GM19324 (cell line): ENCODE results near the gene ACHE.
A peak's percentile ranks its signal among the peaks of the same experiment; 100 is the strongest.

Source experiments
- ATAC-seq: cut with Tn5 transposase; IDR thresholded peaks from one replicate; pipeline ENCODE4 v1.9.1; 2021; ENCODE audit warnings: mild to moderate bottlenecking, moderate library complexity; ENCODE audit not compliant: unreplicated experiment, low FRiP score

Gene ACHE

DNA sequence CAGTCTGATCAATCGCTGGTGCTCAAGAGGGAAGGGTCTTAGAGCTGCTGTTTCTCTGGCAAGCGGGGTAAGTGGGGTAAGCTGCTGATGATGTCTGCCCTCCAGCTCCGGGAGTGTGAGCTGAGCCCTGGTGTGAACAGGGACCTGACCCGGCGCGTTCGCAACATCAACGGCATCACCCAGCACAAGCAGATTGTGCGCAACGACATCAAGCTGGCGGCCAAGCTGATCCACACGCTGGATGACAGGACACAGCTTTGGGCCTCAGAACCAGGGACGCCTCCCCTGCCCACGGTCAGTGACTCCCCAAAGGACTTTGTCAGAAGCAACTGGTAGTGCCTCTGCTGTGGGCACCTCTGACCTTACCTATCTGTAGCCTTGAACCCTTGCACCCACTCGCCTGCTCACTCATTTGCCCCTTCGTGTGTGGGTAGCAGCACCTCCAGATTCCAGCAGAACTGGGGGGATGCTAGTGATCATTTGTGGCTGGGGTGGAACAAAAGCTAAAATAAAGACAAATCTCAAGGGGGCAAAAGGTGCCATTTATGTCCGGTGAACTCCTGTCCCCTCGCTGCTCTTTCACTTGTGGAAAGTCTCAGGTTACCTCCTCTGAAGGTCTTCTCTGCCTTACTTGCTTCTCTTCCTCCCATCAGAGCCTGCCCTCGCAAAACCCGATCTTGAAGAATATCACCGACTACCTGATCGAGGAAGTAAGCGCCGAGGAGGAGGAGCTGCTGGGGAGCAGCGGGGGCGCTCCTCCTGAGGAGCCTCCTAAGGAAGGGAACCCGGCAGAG is 9.3 kb downstream of the ACHE start:
- no peak for ATAC-seq

DNA sequence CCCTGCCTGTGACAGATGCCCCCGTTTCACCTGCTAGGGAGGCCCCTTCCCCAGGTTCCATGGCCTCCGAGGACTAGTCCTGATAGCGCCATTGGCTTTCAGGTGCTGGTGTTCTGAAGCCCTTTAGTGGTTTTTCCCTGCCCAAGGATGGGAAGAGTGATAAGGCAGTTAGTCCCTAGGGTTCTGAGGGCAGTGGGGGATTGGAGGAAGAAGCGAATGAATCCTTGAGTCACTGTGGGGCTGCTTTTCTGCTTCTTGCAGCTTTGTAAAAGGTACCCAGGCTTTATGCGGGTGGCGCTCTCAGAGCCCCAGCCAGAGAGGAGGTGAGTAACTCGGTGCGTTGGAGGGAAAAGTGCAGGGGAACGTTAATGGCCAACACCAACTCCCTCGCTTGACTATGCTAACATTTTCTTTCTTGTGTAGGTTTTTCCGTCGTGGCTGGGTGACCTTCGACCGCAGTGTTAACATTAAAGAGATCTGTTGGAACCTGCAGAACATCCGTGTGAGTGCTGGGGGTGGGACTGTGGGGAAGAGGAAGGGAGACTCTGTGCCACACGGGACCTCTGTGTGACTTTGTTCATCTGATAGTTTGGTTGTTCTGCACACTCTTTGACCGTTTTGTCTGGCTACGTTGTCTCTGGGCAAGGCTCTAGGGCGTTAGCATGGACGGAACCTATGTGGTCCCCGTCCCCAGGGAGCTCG is 10.1 kb downstream of the ACHE start:
- no peak for ATAC-seq

DNA sequence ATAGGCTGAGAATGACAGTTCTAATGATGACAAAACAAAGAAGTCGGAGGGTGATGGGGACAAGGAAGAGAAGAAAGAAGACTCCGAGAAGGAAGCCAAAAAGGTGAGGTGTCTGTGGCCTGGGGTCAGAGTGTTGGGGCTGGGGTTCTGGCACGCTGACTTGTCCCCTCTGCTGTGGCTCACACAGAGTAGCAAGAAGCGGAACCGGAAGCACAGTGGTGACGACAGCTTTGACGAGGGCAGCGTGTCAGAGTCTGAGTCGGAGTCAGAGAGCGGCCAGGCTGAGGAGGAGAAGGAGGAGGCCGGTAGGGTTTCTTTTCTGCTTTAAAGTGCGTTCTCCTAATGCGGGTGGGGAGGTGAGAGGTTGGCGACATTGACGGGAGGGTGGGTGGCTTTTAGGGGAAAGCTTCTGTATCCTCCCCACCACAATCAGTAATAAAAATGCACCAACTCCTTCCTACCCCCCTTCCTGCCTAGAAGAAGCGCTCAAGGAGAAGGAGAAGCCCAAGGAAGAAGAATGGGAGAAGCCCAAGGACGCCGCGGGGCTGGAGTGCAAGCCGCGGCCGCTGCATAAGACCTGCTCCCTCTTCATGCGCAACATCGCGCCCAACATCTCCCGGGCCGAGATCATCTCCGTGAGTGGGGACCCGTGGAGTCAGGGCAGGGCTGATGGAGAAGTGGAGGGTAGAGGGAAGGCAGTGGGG is 10.8 kb downstream of the ACHE start:
- no peak for ATAC-seq

DNA sequence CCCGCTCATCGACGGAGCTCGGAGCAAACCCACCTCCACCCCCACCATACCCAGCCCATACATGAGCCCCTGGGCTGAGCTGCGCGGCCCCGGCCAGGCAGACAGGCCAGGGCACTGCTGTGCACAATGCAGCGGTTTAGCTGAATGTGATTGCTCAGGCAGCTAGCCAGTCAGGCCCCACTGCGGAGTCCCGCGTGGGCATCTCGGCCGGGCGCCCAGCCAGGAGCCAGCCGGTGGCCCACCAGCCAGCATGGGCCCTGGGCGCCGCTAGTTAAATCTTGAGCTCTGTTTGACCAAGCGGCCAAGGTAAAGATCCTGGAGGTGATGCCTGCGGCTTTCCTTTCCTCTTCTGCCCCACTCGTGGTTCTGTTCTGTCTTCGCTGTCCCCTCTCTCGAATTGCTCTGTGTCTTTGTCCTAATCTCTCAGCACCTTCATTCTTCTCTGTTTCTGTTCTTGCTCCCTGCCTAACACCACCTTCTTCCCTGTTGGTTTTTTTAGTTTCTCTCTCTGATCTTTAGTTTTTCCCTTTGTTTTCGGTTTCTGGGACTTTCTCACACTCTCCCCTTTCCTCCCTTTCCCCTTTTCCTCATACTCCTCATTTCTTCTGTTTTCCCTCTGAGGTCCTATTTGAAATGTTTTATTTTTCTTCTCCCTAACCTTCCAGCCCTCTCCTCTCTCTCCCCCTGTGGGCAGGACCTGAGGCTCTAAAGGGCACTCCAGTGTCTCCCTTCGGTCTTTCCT is 12.7 kb downstream of the ACHE start:
- no peak for ATAC-seq

DNA sequence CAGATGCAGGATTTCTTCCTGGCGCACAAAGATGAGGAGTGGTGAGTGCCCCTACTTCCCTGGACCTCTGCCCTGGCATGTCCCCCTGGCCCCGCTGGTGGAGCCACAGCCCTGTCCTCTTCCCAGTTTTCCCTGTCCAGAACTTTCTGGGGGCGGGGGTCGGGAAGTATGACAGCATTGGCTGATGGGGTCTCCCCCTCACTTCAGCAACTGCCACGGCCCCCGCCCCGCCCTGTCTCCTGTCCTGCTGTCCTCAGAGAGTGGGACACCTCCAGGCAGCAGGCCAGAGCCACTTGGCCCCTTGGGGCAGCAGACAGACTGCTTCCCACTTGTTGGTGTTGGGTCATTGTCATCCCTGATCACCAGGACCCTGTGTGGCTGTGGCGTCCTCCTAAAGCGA is 13.5 kb downstream of the ACHE start:
- ATAC-seq, result no peak

DNA sequence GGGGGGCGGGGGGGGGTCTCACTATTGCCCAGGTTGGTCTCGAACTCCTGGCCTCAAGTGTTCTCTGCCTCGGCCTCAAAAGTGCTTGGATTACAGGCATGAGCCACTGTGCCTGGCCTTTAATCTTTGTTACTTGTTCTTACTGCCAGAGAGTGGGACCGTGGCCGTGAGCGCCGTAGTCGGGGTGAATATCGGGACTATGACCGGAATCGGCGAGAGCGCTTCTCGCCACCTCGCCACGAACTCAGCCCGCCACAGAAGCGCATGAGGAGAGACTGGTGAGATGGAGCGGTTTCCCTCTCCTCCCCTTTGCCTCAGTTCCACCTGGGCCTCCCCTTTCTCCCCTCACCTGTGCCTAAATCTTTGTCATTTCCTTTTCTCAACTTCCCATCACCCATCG is 14.6 kb downstream of the ACHE start:
- no peak for ATAC-seq

DNA sequence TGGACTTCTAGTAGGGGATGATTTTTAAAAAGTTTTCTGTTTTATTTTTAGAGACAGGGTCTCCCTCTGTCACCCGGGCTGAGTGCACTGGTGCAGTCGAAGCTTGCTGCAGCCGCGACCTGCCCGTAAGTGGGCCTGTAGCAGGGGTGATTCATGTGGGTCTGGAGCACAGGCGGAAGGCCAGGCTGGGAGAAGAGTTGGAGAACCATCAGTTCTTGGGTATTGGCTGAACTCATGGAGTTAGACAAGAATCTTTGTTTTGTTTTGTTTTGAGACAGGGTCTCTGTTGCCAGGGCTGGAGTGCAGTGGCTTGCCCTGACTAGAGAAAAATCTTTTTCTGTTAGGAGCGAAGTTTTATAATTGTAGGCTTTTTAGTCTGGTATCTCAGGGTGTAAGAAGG is 15.0 kb downstream of the ACHE start:
- ATAC-seq, result no peak

DNA sequence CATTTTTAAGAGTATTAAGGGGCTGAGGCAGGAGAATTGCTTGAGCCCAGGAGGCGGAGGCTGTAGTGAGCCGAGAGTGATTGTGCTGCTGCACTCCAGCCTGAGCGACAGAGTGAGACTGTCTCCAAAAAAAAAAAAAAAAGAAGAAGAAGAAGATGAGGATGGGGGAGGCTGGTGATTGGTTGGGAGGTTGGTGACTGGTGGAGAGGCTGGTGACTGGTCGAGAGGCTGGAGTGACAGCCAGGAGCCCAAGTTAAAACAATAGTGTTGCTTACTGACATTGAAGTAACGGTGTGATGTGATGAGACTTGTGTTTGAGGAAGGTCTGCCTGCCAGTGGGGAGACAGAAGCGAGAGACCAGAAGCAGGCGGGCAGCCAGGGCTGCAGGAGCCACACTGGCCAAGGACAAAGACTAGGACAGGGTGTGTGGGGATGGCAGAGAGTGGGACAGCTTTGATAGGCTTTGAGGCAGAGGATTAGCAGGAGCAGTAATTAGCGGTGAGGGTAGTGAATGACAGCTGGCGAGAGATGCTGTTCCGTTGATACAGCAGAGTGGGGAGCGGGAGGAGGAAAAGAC is 15.9 kb downstream of the ACHE start:
- no peak for ATAC-seq

DNA sequence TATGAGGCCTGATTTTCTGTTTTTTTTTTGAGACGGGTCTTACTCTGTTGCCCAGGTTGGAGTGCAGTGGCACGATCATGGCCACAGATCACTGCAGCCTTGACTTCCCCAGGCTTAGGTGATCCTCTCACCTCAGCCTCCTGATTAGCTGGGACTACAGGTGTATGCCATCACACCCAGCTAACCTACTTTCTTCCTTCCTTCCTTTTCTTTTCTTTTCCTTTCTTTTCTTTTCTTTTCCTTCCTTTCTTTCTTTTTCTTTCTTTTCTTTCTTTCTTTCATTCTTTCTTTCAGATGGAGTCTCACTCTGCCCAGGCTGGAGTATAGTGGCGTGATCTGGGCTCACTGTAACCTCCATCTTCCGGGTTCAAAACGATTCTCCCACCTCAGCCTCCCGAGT is 17.0 kb downstream of the ACHE start:
- ATAC-seq, result no peak

DNA sequence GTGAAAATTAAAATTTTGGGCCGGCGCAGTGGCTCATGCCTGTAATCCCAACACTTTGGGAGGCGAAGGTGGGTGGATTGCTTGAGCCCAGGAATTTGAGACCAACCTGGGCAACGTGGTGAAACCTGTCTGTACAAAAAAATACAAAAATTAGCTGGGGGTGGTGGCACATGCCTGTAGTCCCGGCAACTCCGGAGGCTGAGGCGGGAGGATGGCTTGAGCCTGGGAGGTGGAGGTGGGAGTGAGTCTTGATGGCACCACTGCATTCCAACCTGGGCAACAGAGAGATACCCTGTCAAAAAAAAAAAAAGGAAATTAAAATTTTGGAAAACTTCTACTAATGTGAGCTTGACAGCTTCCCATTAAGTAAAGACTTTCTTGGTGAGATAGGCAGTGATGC is 17.7 kb downstream of the ACHE start:
- no peak for ATAC-seq

DNA sequence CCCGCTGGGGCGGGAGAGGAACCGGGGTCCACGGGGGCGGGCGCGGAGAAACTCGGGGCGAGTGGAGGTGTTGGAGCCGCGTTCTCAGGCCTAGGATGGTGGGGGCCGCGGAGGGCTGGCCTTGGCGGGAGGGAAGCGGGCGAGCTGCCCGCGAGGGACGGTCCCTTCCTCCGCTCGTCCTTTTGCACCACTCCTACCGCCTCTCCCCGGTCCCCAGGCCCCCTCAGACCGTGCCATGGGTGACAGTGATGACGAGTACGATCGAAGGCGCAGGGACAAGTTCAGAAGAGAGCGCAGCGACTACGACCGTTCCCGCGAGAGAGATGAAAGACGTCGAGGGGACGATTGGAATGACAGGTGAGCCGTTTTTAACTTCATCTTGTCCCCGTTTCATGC is 20.3 kb downstream of the ACHE start:
- ATAC-seq, result no peak

DNA sequence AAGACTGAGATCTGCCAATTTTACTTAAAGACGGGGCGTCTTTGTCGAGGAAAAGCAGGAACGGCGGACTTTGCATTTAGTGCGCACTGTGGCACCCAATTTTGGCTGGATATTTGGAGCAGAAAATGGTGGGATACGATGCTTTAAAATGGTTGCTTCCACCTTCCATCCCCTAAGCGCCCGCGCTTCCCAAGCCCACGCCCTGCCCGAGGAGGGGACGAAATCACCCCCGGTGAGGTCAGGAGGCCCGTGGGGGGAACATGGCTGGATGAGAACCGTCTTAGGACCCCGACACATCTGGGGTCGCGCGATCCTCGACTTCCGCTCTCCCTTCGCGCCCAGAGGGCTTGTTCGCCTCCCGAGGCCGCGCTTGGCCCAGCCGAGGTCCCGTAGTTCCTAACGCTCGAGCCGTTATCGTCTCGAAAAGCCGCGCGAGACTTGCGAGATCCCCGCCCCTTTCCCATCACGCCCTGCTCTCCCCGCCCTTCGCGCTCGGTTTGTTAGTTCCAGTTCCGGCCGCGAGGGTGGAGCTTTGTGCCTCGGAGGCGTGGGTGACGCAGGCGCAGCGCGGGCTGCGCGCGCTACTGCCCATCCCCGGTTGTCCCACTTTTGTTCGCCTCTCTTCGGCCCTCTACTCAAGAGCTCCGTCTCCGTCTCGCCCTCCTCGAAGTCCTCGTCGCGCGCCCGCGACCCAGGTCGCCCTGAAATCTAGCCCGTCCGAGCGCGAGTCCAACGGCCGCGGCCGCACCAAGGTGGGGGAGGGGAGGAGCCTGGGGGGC is 20.9 kb downstream of the ACHE start, which contains the start of gene SRRT:
TSS of gene SRRT (plus strand) at position 527 of the 779 bp plus-strand sequence. CDS start 488 bp downstream, outside the sequence.
- ATAC-seq, result peak; percentile 95

DNA sequence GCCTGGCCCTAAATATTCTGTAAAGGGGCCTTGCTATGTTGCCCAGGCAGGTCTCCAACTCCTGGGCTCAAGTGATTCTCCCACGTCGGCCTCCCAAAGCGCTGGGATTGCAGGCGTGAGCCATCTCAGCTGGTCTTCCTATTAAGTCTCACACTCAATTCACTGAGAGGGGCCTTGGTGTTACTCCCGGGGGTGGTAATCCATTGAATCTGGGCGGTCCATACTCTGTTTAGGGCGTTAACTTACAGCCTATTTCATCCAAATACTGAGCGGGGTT is 21.4 kb downstream of the ACHE start:
- no peak for ATAC-seq

DNA sequence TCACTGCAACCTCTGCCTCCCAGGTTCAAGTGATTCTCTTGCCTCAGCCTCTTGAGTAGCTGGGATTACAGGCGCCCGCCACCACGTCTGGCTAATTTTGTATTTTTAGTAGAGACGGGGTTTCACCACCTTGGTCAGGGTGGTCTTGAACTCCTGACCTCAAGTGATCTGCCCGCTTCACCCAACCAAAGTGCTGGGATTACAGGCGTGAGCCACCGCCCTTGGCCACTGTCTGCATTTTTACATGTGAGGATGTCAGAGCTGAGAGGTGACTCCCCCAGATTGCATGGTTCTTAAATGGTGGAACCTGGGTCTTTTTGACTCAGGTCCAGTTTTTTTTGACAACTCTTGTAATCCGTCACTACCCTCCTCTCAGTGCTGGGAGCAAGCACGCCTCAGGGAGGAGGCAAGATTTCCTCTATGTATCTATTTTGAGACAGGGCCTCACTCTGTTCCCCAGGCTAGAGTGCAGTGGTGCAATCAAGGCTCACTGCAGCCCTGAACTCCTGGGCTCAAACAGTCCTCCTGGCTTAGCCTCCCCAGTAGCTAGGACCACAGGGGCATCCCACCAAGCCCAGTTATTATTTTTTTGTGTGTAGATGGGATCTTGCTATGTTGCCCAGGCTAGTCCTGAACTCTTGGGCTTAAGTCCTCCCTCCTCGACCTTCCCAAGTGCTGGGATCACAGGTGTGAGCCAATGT is 21.9 kb downstream of the ACHE start:
- no peak for ATAC-seq

DNA sequence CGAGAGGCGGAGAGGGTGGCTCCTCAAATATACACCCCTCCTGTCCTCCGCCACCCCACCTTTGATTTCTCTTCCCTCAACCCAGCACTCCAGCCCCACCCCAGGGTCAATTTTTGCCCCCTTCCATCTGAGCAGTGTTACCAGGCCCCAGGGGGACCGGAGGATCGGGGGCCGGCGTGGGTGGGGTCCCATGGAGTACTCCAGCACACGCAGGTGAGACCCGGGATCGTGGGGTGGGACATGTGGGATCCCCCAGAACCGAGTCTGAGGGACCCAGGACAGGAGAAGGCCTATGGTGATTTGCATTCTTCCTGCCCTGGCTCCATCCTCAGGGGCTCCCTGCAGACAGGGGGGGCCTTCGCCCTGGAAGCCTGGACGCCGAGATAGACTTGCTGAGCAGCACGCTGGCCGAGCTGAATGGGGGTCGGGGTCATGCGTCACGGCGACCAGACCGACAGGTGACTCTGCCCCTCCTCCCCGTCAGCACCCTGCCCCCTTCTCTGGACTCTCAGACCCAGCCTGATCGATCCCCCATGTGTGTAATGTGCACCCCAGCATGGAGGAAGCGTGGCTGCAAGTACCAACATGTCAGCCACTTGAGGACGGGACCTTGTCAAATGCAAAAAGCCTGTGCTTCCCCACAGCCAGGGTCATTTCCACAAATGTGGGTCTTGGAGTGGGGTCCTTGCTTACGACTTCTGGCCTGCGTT is 27.8 kb downstream of the ACHE start:
- no peak for ATAC-seq

DNA sequence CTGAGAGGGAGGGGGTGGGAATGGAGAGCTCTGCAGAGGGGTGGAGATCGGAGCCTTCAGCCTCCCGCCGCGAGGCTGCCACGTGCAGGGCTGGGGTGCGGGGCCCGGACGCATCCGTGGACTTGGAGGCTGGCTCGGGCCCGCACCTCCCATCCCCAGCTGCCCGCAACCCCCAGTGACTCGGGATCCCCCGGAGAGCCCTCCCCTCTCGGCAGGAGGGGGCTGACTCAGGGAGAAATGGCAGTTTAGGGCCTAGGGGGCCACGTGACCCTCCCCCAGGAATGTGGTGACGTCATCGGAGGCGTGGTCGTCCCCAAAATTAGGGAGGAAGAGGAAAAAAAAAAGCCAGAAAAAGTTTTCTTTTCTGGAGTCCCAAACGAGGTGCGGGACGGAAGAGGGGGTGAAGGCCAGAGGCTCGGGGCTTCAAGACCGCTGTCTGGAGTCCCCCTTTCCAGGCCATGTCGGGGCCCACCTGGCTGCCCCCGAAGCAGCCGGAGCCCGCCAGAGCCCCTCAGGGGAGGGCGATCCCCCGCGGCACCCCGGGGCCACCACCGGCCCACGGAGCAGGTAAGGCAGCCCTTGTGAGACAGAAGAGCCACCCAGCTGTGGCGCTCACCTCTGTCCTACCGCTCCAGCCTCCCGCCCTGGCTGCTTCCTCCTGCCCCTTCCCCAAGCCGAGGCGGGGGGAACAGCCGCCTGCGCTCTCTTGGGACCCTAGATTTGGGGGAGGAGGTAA is 28.5 kb downstream of the ACHE start, which contains the start of gene TRIP6:
TSS of gene TRIP6 (plus strand) at position 348 of the 736 bp plus-strand sequence. CDS start at position 459, 111 bp downstream.
- ATAC-seq, result no peak

DNA sequence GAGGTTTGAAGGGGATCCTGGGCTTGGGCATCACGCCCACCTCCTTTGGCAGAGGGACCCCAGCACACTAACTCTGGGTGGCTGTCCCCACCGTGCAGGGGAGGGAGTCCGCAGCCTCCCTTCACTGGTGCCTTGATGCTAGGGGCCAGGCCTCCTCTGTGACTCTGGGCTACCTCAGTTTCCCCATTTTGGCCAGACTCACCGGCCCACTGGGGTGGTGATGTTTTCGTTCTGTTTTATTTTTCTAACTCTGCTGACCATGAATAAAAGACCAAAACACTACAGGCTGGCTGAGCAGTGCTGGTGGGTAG is 29.0 kb downstream of the ACHE start:
- no peak for ATAC-seq
